Measurements from ENCODE around the gene TCTN3. TPM values are rescaled to one million over a fixed set of nuclear protein-coding genes. Genes with fewer than 3 reads are reported as not detected.

Gene TCTN3
- total and polyA plus RNA-seq, 2 of the 13 experiments (the other 11 are each of a cell fraction or from before 2014, with no cell fraction given): 53.3 to 60.0 TPM

DNA sequence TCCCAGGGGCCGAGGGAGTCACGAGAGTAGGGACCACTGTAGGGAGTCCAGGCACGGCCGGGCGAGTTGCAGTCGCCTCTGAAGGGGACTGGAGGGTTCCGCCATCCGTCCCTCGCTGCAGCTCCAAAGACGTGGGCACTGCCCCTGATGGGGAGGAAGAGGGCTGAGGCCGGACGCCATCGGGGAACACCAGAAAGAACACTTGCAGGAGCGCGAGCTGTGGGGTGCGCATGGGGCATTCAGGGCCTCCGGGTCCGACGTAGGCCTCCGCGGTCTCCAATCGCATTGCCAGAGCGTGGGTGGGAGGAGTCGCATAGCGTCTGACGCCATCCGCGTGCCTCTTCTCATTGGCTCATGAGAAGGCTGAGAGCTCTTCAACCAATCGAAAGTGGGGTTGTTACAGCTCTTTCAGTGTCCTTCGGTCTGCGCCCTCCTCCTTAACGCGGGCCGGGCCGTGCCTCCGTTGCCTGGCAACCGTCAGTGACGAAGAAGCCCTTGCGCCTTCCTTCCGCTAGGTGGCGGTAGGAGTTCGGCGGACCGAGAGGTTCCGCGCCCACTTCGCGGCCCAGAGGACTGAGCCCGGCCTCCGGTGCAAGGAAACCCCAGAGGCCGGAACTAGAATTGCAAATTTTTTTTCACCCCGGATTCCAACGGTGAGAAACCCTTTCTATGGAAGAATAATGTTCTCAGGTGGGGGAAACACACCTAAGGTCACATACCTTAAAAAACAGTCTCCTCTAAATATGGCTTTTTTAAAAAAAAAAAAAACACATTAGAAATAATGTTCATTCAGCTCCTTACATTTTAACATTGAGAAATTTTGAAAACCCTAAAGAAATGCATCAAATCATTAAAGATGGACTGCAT lies at the start of gene TCTN3 (continued):
- TF ChIP-seq, protein P1, sequence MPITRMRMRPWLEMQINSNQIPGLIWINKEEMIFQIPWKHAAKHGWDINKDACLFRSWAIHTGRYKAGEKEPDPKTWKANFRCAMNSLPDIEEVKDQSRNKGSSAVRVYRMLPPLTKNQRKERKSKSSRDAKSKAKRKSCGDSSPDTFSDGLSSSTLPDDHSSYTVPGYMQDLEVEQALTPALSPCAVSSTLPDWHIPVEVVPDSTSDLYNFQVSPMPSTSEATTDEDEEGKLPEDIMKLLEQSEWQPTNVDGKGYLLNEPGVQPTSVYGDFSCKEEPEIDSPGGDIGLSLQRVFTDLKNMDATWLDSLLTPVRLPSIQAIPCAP (CRISPR knock-in tag; IDR thresholded peaks at IDR 0.05; ENCODE audit: low read depth): no peak
- TF ChIP-seq ZNF138 (CRISPR knock-in tag; IDR thresholded peaks at IDR 0.05; ENCODE audit: low read depth): no peak
- TF ChIP-seq SKI (IDR thresholded peaks at IDR 0.05; ENCODE audit: partially characterized antibody): peak; percentile 34
- TF ChIP-seq, protein P2, sequence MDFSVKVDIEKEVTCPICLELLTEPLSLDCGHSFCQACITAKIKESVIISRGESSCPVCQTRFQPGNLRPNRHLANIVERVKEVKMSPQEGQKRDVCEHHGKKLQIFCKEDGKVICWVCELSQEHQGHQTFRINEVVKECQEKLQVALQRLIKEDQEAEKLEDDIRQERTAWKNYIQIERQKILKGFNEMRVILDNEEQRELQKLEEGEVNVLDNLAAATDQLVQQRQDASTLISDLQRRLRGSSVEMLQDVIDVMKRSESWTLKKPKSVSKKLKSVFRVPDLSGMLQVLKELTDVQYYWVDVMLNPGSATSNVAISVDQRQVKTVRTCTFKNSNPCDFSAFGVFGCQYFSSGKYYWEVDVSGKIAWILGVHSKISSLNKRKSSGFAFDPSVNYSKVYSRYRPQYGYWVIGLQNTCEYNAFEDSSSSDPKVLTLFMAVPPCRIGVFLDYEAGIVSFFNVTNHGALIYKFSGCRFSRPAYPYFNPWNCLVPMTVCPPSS (IDR thresholded peaks at IDR 0.05): no peak
- no peak for TF ChIP-seq ZNF441 (CRISPR knock-in tag; IDR thresholded peaks at IDR 0.05; ENCODE audit: borderline replicate concordance)
- TF ChIP-seq, protein P3, sequence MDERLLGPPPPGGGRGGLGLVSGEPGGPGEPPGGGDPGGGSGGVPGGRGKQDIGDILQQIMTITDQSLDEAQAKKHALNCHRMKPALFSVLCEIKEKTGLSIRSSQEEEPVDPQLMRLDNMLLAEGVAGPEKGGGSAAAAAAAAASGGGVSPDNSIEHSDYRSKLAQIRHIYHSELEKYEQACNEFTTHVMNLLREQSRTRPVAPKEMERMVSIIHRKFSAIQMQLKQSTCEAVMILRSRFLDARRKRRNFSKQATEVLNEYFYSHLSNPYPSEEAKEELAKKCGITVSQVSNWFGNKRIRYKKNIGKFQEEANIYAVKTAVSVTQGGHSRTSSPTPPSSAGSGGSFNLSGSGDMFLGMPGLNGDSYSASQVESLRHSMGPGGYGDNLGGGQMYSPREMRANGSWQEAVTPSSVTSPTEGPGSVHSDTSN (CRISPR knock-in tag; IDR thresholded peaks at IDR 0.05): no peak
- TF ChIP-seq MTF2 (CRISPR knock-in tag; IDR thresholded peaks at IDR 0.05; ENCODE audit: borderline replicate concordance): no peak
- peak; percentile 71; the same call in 1 of the 2 replicates for TF ChIP-seq GABPB1 (CRISPR knock-in tag; IDR thresholded peaks at IDR 0.05)
- TF ChIP-seq, protein P4, sequence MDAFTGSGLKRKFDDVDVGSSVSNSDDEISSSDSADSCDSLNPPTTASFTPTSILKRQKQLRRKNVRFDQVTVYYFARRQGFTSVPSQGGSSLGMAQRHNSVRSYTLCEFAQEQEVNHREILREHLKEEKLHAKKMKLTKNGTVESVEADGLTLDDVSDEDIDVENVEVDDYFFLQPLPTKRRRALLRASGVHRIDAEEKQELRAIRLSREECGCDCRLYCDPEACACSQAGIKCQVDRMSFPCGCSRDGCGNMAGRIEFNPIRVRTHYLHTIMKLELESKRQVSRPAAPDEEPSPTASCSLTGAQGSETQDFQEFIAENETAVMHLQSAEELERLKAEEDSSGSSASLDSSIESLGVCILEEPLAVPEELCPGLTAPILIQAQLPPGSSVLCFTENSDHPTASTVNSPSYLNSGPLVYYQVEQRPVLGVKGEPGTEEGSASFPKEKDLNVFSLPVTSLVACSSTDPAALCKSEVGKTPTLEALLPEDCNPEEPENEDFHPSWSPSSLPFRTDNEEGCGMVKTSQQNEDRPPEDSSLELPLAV (CRISPR knock-in tag; conservative IDR thresholded peaks at IDR 0.05; ENCODE audit: low read depth): no peak
- TF ChIP-seq PCBP1 (IDR thresholded peaks at IDR 0.05; ENCODE audit: borderline replicate concordance, low read depth, low read length): 0 out of 2 replicates have a peak, but pooled peaks have one; percentile 49
- TF ChIP-seq, protein P5, sequence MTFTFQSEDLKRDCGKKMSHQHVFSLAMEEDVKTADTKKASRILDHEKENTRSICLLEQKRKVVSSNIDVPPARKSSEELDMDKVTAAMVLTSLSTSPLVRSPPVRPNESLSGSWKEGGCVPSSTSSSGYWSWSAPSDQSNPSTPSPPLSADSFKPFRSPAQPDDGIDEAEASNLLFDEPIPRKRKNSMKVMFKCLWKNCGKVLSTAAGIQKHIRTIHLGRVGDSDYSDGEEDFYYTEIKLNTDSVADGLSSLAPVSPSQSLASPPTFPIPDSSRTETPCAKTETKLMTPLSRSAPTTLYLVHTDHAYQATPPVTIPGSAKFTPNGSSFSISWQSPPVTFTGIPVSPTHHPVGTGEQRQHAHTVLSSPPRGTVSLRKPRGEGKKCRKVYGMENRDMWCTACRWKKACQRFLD (CRISPR knock-in tag; IDR thresholded peaks at IDR 0.05; ENCODE audit: borderline replicate concordance): 0 out of 2 replicates have a peak, but pooled peaks have one; percentile 32
- TF ChIP-seq YY1 (IDR thresholded peaks at IDR 0.05; ENCODE audit: insufficient read depth, insufficient replicate concordance, low read depth, low read length): peak; percentile 68
- TF ChIP-seq RARG (CRISPR knock-in tag; IDR thresholded peaks at IDR 0.05; ENCODE audit: low read depth): no peak
- TF ChIP-seq SAP130 (CRISPR knock-in tag; IDR thresholded peaks at IDR 0.05; ENCODE audit: low read depth): peak; percentile 96
- peak; percentile 77 for TF ChIP-seq SALL1 (CRISPR knock-in tag; IDR thresholded peaks at IDR 0.05)
- TF ChIP-seq NFE2L1 (CRISPR knock-in tag; IDR thresholded peaks at IDR 0.05; ENCODE audit: borderline replicate concordance): no peak
- peak; percentile 49; the same call in 1 of the 2 replicates for TF ChIP-seq ZNF224 (CRISPR knock-in tag; IDR thresholded peaks at IDR 0.05)
- TF ChIP-seq HNRNPL (IDR thresholded peaks at IDR 0.05; ENCODE audit: low read depth, low read length): no peak
- TF ChIP-seq ZKSCAN5 (CRISPR knock-in tag; IDR thresholded peaks at IDR 0.05): no peak

Data from HepG2 (cell line).